Cardiac muscle cell (in vitro differentiated cells and primary cell): Measurements from ENCODE around the gene CFAP43. TPM values are rescaled to one million over a fixed set of nuclear protein-coding genes. Genes with fewer than 3 reads are reported as not detected.

ENCODE experiments used
- DNase-seq, 2 donors: peaks; one replicate each; pipeline versions ENCODE4 v3.0.0 to v3.0.0-alpha.2; 2010 to 2017; ENCODE audit warnings: low read depth in 1 of 2, low spot score in 1 of 2
- H3K27ac ChIP-seq: fragments of 200-600 bp; sonication (generic); 2 replicates; pipeline ENCODE4 v1.5.1; 2016
- H3K27me3 ChIP-seq: fragments of 200-600 bp; sonication (generic); 2 replicates; pipeline ENCODE4 v1.6.0; 2016; ENCODE audit warnings: control low read depth
- H3K36me3 ChIP-seq: fragments of 200-600 bp; sonication (generic); 2 replicates; pipeline ENCODE4 v1.5.1; 2016; ENCODE audit warnings: control low read depth
- H3K4me1 ChIP-seq: fragments of 200-600 bp; sonication (generic); 2 replicates; pipeline ENCODE4 v1.8.1; 2017; ENCODE audit warnings: low read depth, mild to moderate bottlenecking, mixed run types
- H3K4me3 ChIP-seq: fragments of 200-600 bp; sonication (generic); 2 replicates; pipeline ENCODE4 v1.5.1; 2016; ENCODE audit warnings: mild to moderate bottlenecking
- H3K9me3 ChIP-seq: fragments of 200-600 bp; sonication (generic); 2 replicates; pipeline ENCODE4 v1.5.1; 2017; ENCODE audit warnings: low read depth, mild to moderate bottlenecking, control low read depth
- CTCF ChIP-seq: IDR thresholded peaks from 2 replicates; pipeline ENCODE4 v1.5.1; 2012; ENCODE audit warnings: low read depth, mild to moderate bottlenecking, low read length
- polyA plus RNA-seq: library from polyadenylated mRNA; unstranded; fragments of >200 nt; fragmentation: Nextera tagmentation; extraction: Ambion mirVana; gene quantifications from 2 replicates; pipeline ENCODE4 v1.2.1, GENCODE V29; 2016
- total RNA-seq: library from RNA; depleted of rRNA; stranded (reverse); fragments of >200 nt; gene quantifications from 2 replicates; pipeline ENCODE4 v1.2.3, GENCODE V29; 2016

CFAP43 gene
- total and polyA plus RNA-seq, 2 experiments from 2014 or later: 0.36 to 0.67 TPM

- no peak for TF ChIP-seq CTCF
- no peaks in the 10 kb centered on the region for H3K27me3 ChIP-seq
- no peaks in the 10 kb centered on the region for H3K36me3 ChIP-seq
- no peak overlapping the region for H3K27ac ChIP-seq
- DNase-seq: no peak
- H3K9me3 ChIP-seq: no peaks in the 10 kb centered on the region
- H3K4me1 ChIP-seq: no peaks in the 10 kb centered on the region
- no peak overlapping the region for H3K4me3 ChIP-seq
Observed at GRCh38 chr10:104170610-104171254, 61.4 kb downstream of the CFAP43 start.

- no peaks in the 10 kb centered on the region for H3K36me3 ChIP-seq
- no peak for TF ChIP-seq CTCF
- no peak overlapping the region for H3K27ac ChIP-seq
- no peak overlapping the region for H3K4me3 ChIP-seq
- no peaks in the 10 kb centered on the region for H3K27me3 ChIP-seq
- no peaks in the 10 kb centered on the region for H3K9me3 ChIP-seq
- no peaks in the 10 kb centered on the region for H3K4me1 ChIP-seq
- DNase-seq: no peak
Observed at GRCh38 chr10:104155591-104155990, 76.6 kb downstream of the CFAP43 start.

- Histone ChIP-seq H3K4me3 (no peak overlapping the region), H3K4me1 (no peaks in the 10 kb centered on the region), H3K36me3 (no peaks in the 10 kb centered on the region), H3K27me3 (no peaks in the 10 kb centered on the region), H3K9me3 (no peaks in the 10 kb centered on the region), H3K27ac (no peak overlapping the region)
- TF ChIP-seq CTCF: no peak
- no peak for DNase-seq
Observed at GRCh38 chr10:104151737-104152136, 80.4 kb downstream of the CFAP43 start.

- Histone ChIP-seq H3K4me3 (no peak overlapping the region), H3K9me3 (no peaks in the 10 kb centered on the region), H3K27me3 (no peaks in the 10 kb centered on the region), H3K4me1 (no peaks in the 10 kb centered on the region), H3K27ac (no peak overlapping the region), H3K36me3 (no peaks in the 10 kb centered on the region)
- no peak for DNase-seq
- no peak for TF ChIP-seq CTCF
Observed at GRCh38 chr10:104150139-104150538, 82.0 kb downstream of the CFAP43 start.

DNA sequence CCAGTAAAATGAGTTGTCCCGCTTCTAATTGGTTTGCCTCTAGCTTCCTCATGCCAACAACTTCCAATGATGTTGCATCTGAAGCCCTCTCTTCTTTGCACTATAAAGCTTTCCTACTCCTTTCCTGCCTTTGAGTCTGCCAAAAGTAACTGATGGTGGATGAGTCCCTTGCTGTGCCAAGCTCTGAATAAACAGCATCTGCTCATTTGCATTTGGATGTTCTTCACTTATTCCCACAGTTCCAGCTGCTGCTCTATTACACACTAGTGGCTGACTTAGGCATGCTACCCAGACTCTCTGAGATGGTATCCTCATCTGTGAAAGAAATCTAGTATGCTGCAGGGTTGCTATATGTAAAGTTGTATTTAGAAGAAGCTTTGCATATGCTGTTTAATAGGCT, 85.3 kb downstream of the CFAP43 start:
- Histone ChIP-seq H3K9me3 (no peaks in the 10 kb centered on the region), H3K27ac (no peak overlapping the region), H3K36me3 (no peaks in the 10 kb centered on the region), H3K4me3 (no peak overlapping the region), H3K27me3 (no peaks in the 10 kb centered on the region), H3K4me1 (peaks cover 3% of the 10 kb centered on the region)
- no peak for DNase-seq
- TF ChIP-seq CTCF: no peak

DNA sequence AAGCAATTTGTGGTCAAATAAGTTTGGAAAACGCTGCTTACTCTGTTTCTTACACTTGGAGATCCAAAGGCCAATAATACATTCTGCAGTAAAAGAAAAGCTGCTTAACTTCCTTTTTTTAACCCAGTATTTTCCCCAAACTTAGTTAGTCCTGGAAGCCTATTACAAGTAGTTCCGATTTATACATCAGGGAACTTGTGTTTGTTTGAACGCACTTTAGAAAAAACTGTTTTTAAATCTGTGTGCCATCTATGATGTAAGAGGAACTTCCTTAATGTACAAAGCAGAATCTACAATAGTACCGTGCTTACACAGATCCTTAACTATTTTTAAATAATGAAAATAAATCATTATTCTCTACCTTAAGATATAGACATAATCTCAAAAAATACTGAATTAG, 87.2 kb downstream of the CFAP43 start:
- no peak overlapping the region for H3K4me3 ChIP-seq
- no peaks in the 10 kb centered on the region for H3K9me3 ChIP-seq
- TF ChIP-seq CTCF: no peak
- no peaks in the 10 kb centered on the region for H3K27me3 ChIP-seq
- peaks cover 4% of the 10 kb centered on the region for H3K4me1 ChIP-seq
- no peak for DNase-seq
- no peaks in the 10 kb centered on the region for H3K36me3 ChIP-seq
- H3K27ac ChIP-seq: no peak overlapping the region
